HG03354 (cell line): ENCODE data around the gene CER1.
"Not testable (repeated sequence)": the region's sequence is repeated elsewhere in the genome, so short reads cannot be mapped to it uniquely, and the experiment has no call there.

Source experiments
- ATAC-seq: cut with Tn5 transposase; IDR thresholded peaks from one replicate; pipeline ENCODE4 v1.9.1; 2021; ENCODE audit warnings: mild to moderate bottlenecking; ENCODE audit not compliant: unreplicated experiment, poor library complexity, severe bottlenecking

CER1 gene

GRCh38 chr9:14723301-14723700 lies 768 bp upstream of the CER1 start:
- ATAC-seq: no peak

- ATAC-seq: no peak
Measured at GRCh38 chr9:14719231-14719923, 3.2 kb downstream of the CER1 start.

- no peak for ATAC-seq
Measured at GRCh38 chr9:14715102-14715501, 7.4 kb downstream of the CER1 start.

- no peak for ATAC-seq
Measured at GRCh38 chr9:14713187-14713767, 9.3 kb downstream of the CER1 start.

- no peak for ATAC-seq
Measured at GRCh38 chr9:14710804-14711203, 11.7 kb downstream of the CER1 start.

- ATAC-seq: peak; percentile 60
Measured at GRCh38 chr9:14706530-14707140, 15.9 kb downstream of the CER1 start.

- ATAC-seq: no peak
Measured at GRCh38 chr9:14705079-14705478, 17.5 kb downstream of the CER1 start.

- ATAC-seq: no peak
Measured at GRCh38 chr9:14704281-14704680, 18.3 kb downstream of the CER1 start.

- ATAC-seq: no peak
Measured at GRCh38 chr9:14702200-14702720, 20.3 kb downstream of the CER1 start.

GRCh38 chr9:14693251-14693861 lies 29.2 kb downstream of the CER1 start, which contains the start of gene ZDHHC21:
ZDHHC21 (minus strand) TSS chr9:14693432; CDS start chr9:14674340, 19,092 bp downstream.
- ATAC-seq: peak; percentile 84

GRCh38 chr9:14692470-14693250 lies 29.9 kb downstream of the CER1 start:
- peak; percentile 46 for ATAC-seq

- no peak for ATAC-seq
Measured at GRCh38 chr9:14690948-14691730, 31.4 kb downstream of the CER1 start.

GRCh38 chr9:14687042-14687719 lies 35.4 kb downstream of the CER1 start:
- no peak for ATAC-seq

GRCh38 chr9:14686168-14686567 lies 36.4 kb downstream of the CER1 start:
- ATAC-seq: no peak

GRCh38 chr9:14682616-14683015 lies 39.9 kb downstream of the CER1 start:
- ATAC-seq: not testable (repeated sequence)

- no peak for ATAC-seq
Measured at GRCh38 chr9:14678776-14679175, 43.8 kb downstream of the CER1 start.

- no peak for ATAC-seq
Measured at GRCh38 chr9:14677872-14678271, 44.7 kb downstream of the CER1 start.

- ATAC-seq: no peak
Measured at GRCh38 chr9:14677396-14677795, 45.1 kb downstream of the CER1 start.
